IPS DF 4.7 (cell line): ENCODE results near the gene SLC38A10.

Source experiments
- DNase-seq: peaks from one replicate; pipeline ENCODE4 v3.0.0-alpha.2; 2013; ENCODE audit warnings: low spot score; ENCODE audit errors: extremely low read depth

Gene SLC38A10

DNA sequence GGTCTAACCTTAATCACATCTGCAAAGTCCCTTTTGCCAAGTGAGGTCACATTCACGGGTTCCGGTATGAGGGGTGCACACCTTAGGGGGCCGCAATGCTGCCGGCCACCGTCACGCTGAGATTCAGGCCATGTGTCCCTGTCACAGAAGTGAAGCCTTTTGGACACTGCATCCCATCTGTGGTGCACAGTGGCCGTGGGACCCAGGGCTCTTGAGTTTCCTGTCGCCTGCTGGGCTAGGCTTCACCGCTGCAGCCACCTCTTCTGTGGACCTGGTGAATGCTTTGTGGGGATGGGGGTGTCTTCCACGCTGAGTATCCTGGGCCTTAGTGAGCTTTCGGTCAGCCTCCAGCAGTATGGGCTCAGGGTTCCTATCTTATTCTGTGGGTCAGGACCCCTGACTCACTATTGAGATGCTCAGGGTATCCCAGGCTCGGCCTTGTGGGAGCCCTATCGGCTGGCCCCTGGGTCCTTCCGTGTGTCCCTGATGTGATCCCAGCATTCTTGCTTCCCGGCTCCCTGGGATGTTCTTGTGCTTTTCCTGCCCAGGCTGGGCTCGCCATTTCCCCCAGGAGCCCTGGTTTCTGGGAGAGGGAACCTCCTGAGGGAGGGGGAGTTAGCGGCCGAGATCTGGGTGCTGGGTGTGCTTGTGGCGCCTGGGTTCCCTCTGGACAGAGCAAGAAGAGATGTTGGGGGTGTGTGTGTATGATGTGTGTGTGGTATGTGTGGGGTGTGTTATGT lies 4.9 kb upstream of the SLC38A10 start:
- no peak for DNase-seq

DNA sequence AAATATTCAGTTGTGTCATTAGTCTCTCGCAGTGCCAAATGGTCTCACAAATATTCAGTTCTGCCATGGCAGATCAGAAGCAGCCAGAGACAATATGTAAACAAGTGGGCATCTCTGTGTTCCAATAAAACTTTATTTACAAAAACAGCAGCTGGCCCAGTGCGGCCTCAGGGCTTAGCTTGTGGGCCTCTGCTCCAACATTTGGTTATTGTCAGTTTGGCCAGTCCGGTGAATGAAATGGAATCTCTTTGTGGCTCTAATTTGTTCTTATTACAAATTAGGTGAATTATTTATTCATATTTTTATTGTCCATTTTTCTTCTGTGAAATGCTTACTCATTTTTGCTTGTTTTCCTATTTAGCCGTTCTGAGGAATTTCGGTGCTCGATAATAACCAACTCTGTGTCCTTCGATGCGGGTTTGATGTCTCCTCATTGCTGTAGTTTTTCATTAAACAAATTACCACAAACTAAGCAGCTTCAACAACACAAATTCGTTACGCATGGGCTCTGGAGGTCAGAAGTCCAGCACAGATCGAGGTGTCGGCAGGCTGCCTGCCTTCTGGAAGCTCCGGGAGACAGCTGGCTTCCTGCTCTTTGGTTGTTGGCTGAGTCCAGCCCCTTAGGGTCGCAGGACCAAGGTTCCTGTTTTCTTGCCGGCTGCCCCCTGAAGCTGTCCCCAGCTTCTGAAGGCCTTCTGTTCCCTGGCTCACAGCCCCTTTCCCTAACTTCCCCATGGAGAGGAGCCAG lies 4.1 kb upstream of the SLC38A10 start:
- no peak for DNase-seq

DNA sequence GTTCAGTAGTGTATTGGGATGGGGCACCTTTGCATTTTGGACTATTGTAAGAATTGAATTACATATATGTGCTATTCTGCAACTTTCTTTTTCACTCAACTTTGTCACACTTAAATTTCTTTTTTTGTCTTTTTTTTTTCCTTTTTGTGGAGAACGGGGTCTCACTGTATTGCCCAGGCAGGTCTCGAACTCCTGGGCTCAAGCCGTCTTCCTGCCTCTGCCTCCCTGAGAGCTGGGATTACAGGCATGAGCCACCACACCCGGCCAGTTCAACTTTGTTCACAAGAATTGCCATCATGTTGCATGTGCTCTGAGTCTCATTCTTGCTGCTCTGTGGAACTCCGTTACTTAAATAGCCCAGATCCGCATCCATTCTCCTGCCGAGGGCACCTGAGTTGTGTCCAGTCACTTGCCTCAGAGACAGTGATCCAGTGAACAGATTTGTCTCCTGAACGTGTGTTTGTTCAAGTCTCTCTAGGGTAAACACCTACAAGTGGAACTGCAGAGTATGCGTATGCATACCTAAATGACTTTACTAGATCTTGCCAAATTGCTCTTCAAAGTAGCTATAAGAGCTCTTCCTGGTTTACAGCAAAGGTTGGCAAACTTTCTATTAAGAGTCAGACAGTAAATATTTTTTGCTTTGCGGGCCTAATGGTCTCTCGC lies 3.4 kb upstream of the SLC38A10 start:
- DNase-seq = no peak

GRCh38 chr17:81295676-81296381 lies 722 bp upstream of the SLC38A10 start:
- no peak for DNase-seq

DNA sequence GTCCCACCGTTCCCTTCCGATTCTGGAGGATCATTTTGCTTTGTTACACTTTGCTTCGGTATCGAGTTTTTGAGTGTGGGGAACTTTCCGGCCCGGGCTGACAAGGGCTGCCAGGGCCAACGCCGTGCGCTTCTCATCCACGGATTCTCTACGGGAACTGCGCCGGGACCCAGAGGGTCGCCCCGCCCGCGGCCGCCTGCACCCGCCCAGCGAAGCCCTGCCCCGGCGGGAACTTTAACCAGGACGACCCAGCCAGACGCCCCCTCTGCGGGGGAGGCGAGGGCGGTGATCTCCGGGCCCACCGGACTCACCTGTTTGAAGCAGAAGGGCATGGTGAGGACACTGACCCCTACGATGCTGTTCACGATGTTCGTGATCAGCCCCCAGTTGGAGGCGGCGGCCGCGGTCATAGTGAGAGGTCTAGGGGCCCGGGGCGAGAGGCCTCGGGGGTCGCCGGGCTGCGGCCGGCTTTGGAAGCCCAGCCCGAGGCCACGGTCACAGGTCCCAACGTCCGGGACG lies 536 bp downstream of the SLC38A10 start:
- DNase-seq = no peak

GRCh38 chr17:81292450-81292849 lies 2.7 kb downstream of the SLC38A10 start:
- DNase-seq = no peak

DNA sequence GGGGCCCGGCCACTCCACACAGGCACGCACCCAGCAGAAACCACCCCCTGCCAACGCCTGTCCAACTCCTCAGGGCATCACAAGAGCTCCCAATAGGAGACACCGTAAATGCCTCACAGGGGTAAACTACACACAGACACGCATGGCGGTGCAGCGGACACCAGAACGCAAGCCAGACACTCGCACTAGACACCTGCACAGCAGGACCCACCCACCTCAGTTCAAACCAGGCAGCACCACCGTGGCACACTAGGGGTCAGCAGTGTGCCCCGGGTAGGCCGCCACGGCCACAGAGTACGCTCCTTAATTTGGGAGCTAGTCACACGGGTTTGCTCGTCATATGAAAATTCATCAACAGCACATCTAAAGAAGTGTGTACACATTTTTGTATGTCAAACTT lies 3.4 kb downstream of the SLC38A10 start:
- DNase-seq = no peak

- no peak for DNase-seq
These were observed 4.9 kb downstream of the SLC38A10 start for GRCh38 chr17:81290230-81290629.

GRCh38 chr17:81289627-81290026 lies 5.5 kb downstream of the SLC38A10 start:
- DNase-seq = no peak

GRCh38 chr17:81288715-81289114 lies 6.4 kb downstream of the SLC38A10 start:
- no peak for DNase-seq

GRCh38 chr17:81287741-81288430 lies 7.2 kb downstream of the SLC38A10 start:
- no peak for DNase-seq

GRCh38 chr17:81287152-81287551 lies 8.0 kb downstream of the SLC38A10 start:
- no peak for DNase-seq

DNA sequence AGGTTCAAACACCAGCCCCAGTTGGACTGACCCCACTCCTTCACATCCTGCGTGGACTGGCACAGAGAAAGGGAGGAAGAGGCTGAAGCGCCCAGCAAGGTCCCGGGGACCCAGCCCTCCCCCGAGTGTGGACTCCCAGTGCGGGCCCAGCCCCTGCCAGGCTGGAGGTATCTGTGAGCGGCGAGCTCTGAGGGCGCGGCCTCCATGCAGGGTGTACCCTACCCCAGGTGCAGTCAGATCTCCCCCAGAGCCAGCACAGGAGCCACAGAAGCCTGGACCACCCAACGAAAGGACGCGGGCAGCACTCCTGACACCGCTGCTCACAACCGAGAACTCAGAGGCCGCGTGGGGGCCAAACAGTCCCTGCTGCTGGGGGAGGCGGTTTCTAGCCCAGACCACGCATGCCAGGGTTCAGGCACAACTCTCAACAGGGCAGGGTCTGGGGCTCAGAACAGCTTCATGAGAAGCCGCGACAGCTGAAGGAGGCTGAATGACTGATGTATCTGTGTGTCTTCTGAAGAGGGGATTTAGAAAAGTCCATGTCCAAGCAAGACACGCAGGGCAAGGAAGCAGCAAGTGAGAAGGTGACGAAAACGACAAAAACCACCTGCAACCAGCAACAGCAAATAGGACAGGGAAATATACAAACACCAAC lies 8.5 kb downstream of the SLC38A10 start:
- no peak for DNase-seq

DNA sequence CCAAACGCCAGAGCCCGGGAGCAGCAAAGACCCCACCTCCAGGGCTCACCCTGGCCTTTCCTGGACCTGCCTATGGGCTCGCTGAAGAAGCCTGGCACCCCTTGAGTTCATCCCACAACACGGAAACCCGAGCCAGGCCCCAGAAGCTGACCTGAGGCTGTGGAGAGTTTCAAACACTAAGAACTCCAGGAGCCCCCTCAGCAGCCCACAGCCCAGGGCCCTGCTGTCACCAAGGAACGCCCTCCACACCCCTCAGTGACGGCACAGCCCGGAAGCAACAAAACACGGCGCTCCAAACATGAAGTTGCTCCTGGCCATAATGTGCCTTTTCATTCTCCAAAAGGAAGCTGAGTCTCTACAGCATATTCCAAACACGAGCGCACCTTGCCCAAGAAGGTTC lies 9.2 kb downstream of the SLC38A10 start:
- DNase-seq = no peak

- DNase-seq = no peak
These were observed 9.8 kb downstream of the SLC38A10 start for GRCh38 chr17:81285179-81285878.

- DNase-seq = no peak
These were observed 12.2 kb downstream of the SLC38A10 start for GRCh38 chr17:81282876-81283275.

DNA sequence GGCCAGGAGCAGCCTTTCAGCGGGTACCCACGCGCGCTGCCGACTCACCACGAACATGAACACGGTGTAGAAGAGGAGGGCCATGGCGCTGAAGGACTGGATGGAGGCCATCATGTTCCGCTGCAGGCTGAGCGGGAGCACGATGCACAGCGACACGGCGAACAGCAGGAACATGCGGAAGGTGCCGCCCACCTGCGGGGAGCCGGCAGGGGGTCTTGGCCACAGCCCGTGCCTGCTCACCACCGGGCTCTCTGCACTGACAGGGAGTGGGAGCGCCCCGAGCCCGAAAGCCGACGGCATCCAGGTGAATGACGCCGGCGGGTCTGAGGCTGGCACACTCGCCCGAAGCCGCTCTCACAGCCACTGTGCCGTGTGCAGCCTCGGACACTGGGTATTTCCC lies 13.0 kb downstream of the SLC38A10 start:
- no peak for DNase-seq

DNA sequence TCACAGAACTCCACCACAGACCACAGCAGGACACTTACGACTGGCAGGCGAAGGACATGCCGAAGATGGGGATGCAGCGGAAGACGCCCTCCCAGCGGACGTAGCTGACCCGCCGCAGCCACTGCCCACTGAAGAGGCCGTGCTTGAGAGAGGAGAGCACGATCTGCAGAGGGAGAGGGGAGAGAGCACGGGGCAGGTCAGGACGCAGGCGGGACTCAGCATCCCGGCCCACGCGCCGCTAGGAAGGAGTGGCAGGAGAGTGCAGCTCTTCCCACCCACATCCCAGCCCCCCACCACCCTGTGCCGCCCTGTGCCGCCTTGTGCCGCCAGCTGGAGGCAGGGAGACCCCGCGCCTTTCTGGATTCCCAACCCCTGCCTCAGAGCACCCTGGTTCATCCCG lies 14.5 kb downstream of the SLC38A10 start:
- DNase-seq = no peak

DNA sequence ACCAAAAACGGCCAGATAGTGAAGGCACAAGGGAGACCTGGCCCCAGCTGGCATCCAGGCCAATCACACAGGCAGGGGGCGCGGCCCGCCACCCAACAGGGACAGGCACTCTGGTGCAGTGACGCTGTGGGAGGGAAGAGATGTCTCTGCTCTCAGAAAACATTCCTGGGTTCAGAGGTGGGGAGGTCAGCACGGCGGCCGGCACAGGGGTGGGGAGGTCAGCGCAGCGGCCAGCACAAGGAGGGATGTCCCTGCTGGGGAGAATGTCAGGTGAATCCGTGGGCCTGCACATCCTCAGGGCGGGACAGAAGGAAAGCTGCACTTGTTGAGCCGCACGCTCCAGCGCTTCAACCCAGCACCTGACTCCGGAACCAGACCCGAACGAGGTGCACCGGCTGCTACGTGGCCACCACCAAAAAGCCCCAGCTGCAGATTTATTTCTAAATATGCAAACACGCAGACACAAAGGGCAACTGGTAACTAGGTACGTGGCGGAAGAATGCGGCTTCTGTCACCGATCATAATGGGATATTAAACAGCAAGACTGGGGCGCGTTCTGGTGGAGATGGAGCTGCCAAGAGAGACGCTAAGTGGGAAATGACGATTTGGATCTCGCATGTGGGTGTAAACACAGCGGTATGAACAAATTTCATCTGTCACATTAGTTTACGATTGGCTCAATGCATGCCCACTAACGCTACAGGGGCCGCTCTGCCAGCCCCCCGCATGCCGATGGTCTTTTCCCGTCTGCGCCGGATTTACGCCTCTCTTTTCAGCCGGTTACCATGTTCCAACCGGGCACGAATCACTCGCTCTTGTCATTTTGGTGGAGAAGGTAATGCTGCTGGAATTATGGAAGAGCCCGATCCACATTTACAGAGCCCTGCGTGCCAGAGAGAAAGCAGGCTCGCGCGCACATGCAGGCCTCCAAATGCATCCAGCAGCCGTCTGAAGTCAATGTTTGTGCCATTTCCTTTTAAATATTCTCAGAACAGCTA lies 15.5 kb downstream of the SLC38A10 start:
- no peak for DNase-seq
